SU-DHL-6 (cell line): ENCODE measurements around the gene RAP1A.

Experiments used
- H2AFZ ChIP-seq: fragments of 200-600 bp; sonication (generic); 2 replicates; pipeline ENCODE4 v1.6.1; 2014; ENCODE audit warnings: low read depth, mild to moderate bottlenecking, moderate library complexity, mixed read lengths, antibody characterized with exemption, low read length; ENCODE audit not compliant: severe bottlenecking
- H3F3A ChIP-seq: fragments of 200-600 bp; shearing (Covaris generic); 2 replicates; pipeline ENCODE4 v1.6.0; 2016; ENCODE audit warnings: antibody characterized with exemption, mild to moderate bottlenecking; ENCODE audit not compliant: insufficient read depth
- H3K27ac ChIP-seq: fragments of 200-600 bp; sonication (generic); 2 replicates; pipeline ENCODE4 v1.5.1; 2016; ENCODE audit warnings: low read depth, mild to moderate bottlenecking, low read length, moderate library complexity, mixed read lengths
- H3K27me3 ChIP-seq: fragments of 200-600 bp; sonication (generic), shearing (Covaris generic); 2 replicates; pipeline ENCODE4 v1.6.0; 2014; ENCODE audit warnings: mild to moderate bottlenecking, low read length
- H3K36me3 ChIP-seq: fragments of 200-600 bp; sonication (generic); 2 replicates; pipeline ENCODE4 v1.6.1; 2014; ENCODE audit warnings: mild to moderate bottlenecking, low read length, mixed read lengths
- H3K4me2 ChIP-seq: fragments of 300-600, 200-600 bp; shearing (Covaris generic), sonication (generic); 2 replicates; pipeline ENCODE4 v1.6.0; 2014; ENCODE audit warnings: low read length, low read depth, mild to moderate bottlenecking; ENCODE audit not compliant: poor library complexity, severe bottlenecking
- H3K4me3 ChIP-seq: fragments of 200-600 bp; sonication (generic); 2 replicates; pipeline ENCODE4 v1.5.1; 2014; ENCODE audit warnings: antibody characterized with exemption, low read length, mild to moderate bottlenecking, mixed read lengths; ENCODE audit not compliant: insufficient read depth, poor library complexity, severe bottlenecking
- H3K79me2 ChIP-seq: fragments of 200-600 bp; sonication (generic); 2 replicates; pipeline ENCODE4 v1.6.1; 2014; ENCODE audit warnings: mild to moderate bottlenecking, low read length, moderate library complexity; ENCODE audit not compliant: insufficient read depth
- H3K9ac ChIP-seq: fragments of 200-600 bp; sonication (generic); 2 replicates; pipeline ENCODE4 v1.7.0; 2014; ENCODE audit warnings: mild to moderate bottlenecking, low read length
- H3K9me2 ChIP-seq: fragments of 200-600 bp; sonication (generic); replicated peaks from 2 replicates; pipeline ENCODE4 v1.6.1; 2014; ENCODE audit warnings: low read length; ENCODE audit not compliant: insufficient read depth
- H3K9me3 ChIP-seq: fragments of 200-600 bp; sonication (generic); 2 replicates; pipeline ENCODE4 v1.6.1; 2014; ENCODE audit warnings: low read length, mixed read lengths; ENCODE audit not compliant: insufficient read depth
- H4K20me1 ChIP-seq: fragments of 200-600 bp; sonication (generic); 2 replicates; pipeline ENCODE4 v1.6.1; 2014; ENCODE audit warnings: low read depth, mild to moderate bottlenecking, antibody characterized with exemption, low read length, moderate library complexity, mixed read lengths
- CTCF ChIP-seq: fragments of 200-600 bp; sonication (generic); IDR thresholded peaks from one replicate; pipeline ENCODE4 v1.5.1; 2017; ENCODE audit warnings: antibody characterized with exemption, mild to moderate bottlenecking, low read length, moderate library complexity; ENCODE audit not compliant: insufficient read depth, poor library complexity, severe bottlenecking
- EZH2phosphoT487 ChIP-seq: fragments of 200-600 bp; sonication (generic), shearing (Covaris generic); conservative IDR thresholded peaks from 2 replicates; pipeline ENCODE4 v1.6.1; 2018; ENCODE audit warnings: mild to moderate bottlenecking, antibody characterized with exemption, low read length, moderate library complexity, mixed read lengths

RAP1A gene

GRCh38 chr1:111733992-111734341 is 114.4 kb downstream of the RAP1A start:
- Histone ChIP-seq H3K9me3 (no peaks in the 10 kb centered on the region), H3K36me3 (no peaks in the 10 kb centered on the region; the same call in 1 of the 2 replicates), H4K20me1 (no peaks in the 10 kb centered on the region), H3K4me2 (no peak overlapping the region), H3K9me2 (no peaks in the 10 kb centered on the region), H3K9ac (no peak overlapping the region), H3K27me3 (no peaks in the 10 kb centered on the region), H3F3A (no peaks in the 10 kb centered on the region), H3K79me2 (no peaks in the 10 kb centered on the region), H3K27ac (no peak overlapping the region), H2AFZ (no peak overlapping the region), H3K4me3 (no peak overlapping the region)
- TF ChIP-seq EZH2phosphoT487 (no peak), CTCF (no peak)

DNA sequence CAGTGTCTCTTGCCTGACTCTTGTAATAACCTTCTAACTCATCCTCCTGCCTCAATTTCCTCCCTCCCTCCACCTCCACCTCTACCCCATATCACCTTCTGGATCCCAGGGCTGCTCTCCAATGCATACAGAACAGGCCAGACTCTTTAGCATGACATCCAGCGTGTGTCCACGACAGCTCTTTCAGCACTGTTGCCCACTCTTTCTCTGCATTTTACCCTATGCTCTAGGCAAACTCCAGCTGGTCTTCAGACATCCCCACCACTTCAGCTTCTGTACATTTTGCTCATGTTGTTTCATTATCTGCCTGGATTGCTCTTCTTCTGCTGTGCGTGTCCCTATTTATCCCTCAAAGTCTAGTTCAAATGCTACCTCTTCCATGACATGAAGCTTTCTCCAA is 114.8 kb downstream of the RAP1A start:
- no peaks in the 10 kb centered on the region for H3K9me3 ChIP-seq
- no peak overlapping the region for H3K27ac ChIP-seq
- no peaks in the 10 kb centered on the region for H3K27me3 ChIP-seq
- H2AFZ ChIP-seq, result no peak overlapping the region
- H3K79me2 ChIP-seq, result no peaks in the 10 kb centered on the region
- no peak for TF ChIP-seq EZH2phosphoT487
- no peak for TF ChIP-seq CTCF
- H3F3A ChIP-seq, result no peaks in the 10 kb centered on the region
- H4K20me1 ChIP-seq, result no peaks in the 10 kb centered on the region
- H3K36me3 ChIP-seq, result no peaks in the 10 kb centered on the region; the same call in 1 of the 2 replicates
- no peak overlapping the region for H3K4me3 ChIP-seq
- H3K9ac ChIP-seq, result no peak overlapping the region
- H3K9me2 ChIP-seq, result no peaks in the 10 kb centered on the region
- no peak overlapping the region for H3K4me2 ChIP-seq

- Histone ChIP-seq H3K9me3 (no peaks in the 10 kb centered on the region), H3K4me2 (no peak overlapping the region), H3F3A (no peaks in the 10 kb centered on the region), H3K9ac (no peak overlapping the region), H3K9me2 (no peaks in the 10 kb centered on the region), H3K79me2 (no peaks in the 10 kb centered on the region), H3K27me3 (no peaks in the 10 kb centered on the region), H2AFZ (no peak overlapping the region), H4K20me1 (no peaks in the 10 kb centered on the region), H3K4me3 (no peak overlapping the region), H3K36me3 (no peaks in the 10 kb centered on the region; the same call in 1 of the 2 replicates), H3K27ac (no peak overlapping the region)
- no peak for TF ChIP-seq CTCF
- no peak for TF ChIP-seq EZH2phosphoT487
Observed at GRCh38 chr1:111734856-111735255, 115.3 kb downstream of the RAP1A start.
